ENCODE results near the gene ARL8A. TPM values are rescaled to one million over a fixed set of nuclear protein-coding genes. Genes with fewer than 3 reads are reported as not detected.

The ARL8A gene
- total RNA-seq, 1 donor: 16.9 TPM

DNA sequence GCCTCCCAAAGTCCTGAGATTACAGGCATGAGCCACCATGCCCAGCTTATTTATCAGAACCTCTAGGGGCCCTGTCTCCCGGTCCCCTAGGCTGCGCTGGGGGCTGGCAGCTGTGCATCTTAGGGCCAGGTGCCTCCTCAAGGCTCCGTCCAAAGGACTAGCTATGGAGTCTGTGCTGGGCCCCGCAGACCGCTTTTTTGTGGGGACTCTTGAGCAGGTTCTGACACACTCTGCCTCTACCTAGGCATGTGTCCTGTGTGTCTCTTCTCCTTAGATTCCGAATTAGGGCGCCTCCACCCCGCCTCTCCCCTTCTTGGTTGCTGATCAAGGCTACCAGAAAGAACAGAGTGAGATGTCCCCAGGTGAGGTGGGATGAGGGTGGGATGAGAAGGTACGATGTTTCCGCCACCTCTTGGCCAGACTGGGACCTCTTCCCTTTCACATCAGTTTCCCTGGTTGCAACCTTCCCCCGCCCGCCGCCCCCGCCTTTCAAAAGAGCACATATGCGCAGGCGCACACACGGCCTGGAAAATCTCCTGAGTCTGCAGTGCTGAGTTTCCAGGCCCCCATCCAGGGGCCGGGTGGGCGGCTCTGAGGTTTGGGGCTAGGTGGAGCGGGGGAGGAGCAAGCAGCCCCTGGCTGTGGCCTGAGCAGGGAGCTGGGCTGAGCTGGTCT is 20.9 kb upstream of the ARL8A start:
- H3K4me3 ChIP-seq (ENCODE audit: low read depth, low read length): no peak overlapping the region
- no peak for DNase-seq (ENCODE audit: low read depth)
- TF ChIP-seq, protein P1, sequence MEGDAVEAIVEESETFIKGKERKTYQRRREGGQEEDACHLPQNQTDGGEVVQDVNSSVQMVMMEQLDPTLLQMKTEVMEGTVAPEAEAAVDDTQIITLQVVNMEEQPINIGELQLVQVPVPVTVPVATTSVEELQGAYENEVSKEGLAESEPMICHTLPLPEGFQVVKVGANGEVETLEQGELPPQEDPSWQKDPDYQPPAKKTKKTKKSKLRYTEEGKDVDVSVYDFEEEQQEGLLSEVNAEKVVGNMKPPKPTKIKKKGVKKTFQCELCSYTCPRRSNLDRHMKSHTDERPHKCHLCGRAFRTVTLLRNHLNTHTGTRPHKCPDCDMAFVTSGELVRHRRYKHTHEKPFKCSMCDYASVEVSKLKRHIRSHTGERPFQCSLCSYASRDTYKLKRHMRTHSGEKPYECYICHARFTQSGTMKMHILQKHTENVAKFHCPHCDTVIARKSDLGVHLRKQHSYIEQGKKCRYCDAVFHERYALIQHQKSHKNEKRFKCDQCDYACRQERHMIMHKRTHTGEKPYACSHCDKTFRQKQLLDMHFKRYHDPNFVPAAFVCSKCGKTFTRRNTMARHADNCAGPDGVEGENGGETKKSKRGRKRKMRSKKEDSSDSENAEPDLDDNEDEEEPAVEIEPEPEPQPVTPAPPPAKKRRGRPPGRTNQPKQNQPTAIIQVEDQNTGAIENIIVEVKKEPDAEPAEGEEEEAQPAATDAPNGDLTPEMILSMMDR (IDR thresholded peaks at IDR 0.05; ENCODE audit: insufficient read depth, low read length): no peak

- H3K4me3 ChIP-seq (ENCODE audit: low read depth, low read length): no peak overlapping the region
- TF ChIP-seq, protein P1 (IDR thresholded peaks at IDR 0.05; ENCODE audit: insufficient read depth, low read length): no peak
- no peak for DNase-seq (ENCODE audit: low read depth)
Observed at GRCh38 chr1:202164271-202165037, 19.9 kb upstream of the ARL8A start.

DNA sequence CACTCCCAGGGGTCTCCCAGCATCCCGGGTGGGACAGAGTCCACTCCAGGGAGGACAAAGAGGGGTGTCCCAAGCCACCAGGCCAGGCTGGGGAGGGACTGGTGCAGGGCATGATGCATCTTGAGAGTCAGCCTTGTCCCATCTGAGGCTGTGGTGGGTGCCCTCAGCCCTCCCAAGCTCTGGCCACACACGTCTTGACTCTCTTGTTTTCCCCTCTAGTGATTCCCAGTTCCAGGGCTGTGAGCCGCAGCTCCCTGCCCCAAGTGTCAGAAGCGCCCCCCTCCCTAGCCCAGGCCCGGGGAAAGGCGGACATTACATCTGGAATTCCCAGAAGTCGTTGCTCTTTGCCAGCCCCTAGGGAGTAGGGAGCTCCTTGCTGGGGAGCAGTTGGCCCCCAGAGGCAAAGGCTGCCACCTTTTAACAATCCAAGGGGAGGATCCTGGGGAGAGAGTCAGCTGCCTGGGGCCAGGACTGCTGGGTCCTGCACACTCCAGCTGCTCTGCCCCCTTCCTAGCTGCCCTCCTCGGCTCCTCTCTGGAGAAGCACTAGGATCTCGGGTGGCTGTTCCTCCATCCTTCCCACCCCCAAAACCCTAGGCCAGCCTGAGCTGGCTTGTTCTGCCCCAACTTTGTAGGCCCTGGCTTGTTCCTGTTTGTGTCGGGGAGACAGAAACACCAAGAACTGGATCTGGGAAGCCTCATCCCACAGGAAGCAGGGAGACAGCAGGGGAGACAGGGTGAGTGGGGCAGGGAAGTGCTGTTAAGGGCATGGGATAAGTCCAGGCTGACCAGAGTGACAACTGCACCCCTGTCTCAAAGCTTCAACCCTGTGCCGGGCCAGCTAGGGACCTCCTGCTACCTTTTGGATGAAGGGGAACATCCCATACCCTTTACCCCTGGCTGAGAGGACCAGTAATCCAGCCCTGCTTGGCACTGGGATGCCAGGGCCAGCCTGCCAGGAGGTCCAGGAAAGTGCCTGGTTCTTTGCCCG is 19.0 kb upstream of the ARL8A start:
- H3K4me3 ChIP-seq (ENCODE audit: low read depth, low read length): no peak overlapping the region
- TF ChIP-seq, protein P1 (IDR thresholded peaks at IDR 0.05; ENCODE audit: insufficient read depth, low read length): no peak
- DNase-seq (ENCODE audit: low read depth): no peak

DNA sequence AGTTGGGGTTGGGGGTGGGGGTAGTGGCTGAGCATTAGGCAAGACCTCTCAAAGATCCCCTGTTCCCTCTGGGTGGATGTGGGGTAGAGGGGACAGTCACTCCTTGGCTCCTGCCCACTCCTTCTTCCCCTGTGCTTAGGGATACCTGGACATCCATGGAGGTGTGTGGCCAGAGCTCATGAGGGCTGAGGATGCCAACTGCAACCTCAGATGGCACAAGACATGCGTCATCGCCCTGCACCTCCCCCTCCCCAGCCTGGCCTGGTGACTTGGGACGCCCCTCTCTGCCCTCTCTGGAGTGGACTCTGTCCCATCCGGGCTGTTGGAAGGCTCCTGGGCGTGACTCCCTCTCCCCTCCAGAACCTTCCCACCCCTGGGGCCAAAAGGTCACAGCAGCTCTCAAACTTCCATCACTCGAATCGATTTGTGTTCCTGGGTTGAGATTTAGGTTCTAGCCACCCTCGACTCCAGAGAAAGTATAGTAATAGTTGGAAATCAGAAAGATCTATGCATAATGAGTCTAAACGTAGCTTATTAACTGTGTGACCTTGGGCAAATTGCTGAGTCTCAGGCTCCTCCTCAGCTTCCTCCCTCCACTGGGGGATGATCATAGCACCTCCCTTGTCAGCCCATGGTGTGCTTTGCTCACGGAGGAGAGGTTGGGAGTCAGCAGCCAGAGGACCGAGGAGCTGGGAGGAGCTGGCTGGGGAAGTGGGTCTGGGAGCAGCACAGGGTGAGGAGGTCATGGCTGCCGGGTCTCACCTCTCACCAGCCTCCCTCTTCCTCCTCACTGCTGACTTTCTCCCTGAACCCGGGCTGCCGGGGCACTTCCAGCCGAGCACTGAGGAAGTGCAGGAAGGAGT is 18.1 kb upstream of the ARL8A start:
- no peak for DNase-seq (ENCODE audit: low read depth)
- H3K4me3 ChIP-seq (ENCODE audit: low read depth, low read length): no peak overlapping the region
- TF ChIP-seq, protein P1 (IDR thresholded peaks at IDR 0.05; ENCODE audit: insufficient read depth, low read length): no peak

DNA sequence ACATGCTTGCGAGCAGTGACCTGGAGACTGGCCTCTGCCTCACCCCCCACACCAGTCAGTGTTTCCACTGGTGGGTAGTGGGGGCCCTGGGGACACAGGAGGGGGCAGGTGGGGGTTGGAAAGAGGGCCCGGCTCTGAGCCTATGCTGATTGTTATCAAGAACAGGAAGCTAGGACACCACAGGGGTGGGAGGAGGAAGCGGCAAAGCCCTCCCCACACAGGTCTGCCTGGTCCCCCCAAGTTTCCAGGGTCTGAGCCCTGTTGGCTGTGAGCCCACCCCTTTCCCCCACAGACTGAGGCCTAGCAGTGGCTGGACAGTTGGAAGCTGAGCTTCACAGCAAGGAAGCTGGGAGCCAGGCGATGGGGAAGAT is 17.5 kb upstream of the ARL8A start:
- no peak for DNase-seq (ENCODE audit: low read depth)
- TF ChIP-seq, protein P1 (IDR thresholded peaks at IDR 0.05; ENCODE audit: insufficient read depth, low read length): no peak
- H3K4me3 ChIP-seq (ENCODE audit: low read depth, low read length): no peak overlapping the region

Data from fibroblast of the aortic adventitia (primary cell).